PC-9 (cell line): ENCODE data around the gene DEUP1. TPM values are rescaled to one million over a fixed set of nuclear protein-coding genes. Genes with fewer than 3 reads are reported as not detected.

Source experiments
- BruUV-seq: library from RNA; stranded (reverse); fragments of 400-500 nt; replicated peaks from 2 replicates; lab custom pipeline; 2021; lab: Mats Ljungman, UMichigan
- CTCF ChIA-PET: fragments of 300-600 bp; sonication (Branson Sonifier 250); formaldehyde crosslinking; loops from one replicate; lab custom pipeline; 2022; ENCODE audit warnings: antibody characterized with exemption; lab: Charles Lee
- POLR2A ChIA-PET: fragments of 300-600 bp; sonication (Branson Sonifier 250); formaldehyde crosslinking; loops from one replicate; lab custom pipeline; 2022; ENCODE audit warnings: antibody characterized with exemption; ENCODE audit not compliant: unreplicated experiment; lab: Charles Lee
- DNase-seq, 2 experiments: peaks; one replicate each; pipeline versions ENCODE4 v3.0.0 to v3.0.0-alpha.2; 2015 to 2022; ENCODE audit warnings: mixed read lengths in 1 of 2
- H2AFZ ChIP-seq: fragments of 200-600 bp; sonication (generic); 2 replicates; pipeline ENCODE4 v1.8.1; 2017; ENCODE audit warnings: antibody characterized with exemption
- H3F3A ChIP-seq: fragments of 200-600 bp; sonication (generic); 2 replicates; pipeline ENCODE4 v1.8.1; 2017; ENCODE audit warnings: antibody characterized with exemption, mild to moderate bottlenecking, low read depth; ENCODE audit not compliant: insufficient read depth
- H3K27ac ChIP-seq: fragments of 200-600 bp; sonication (generic); 2 replicates; pipeline ENCODE4 v1.6.1; 2016; ENCODE audit warnings: mixed run types
- H3K27me3 ChIP-seq: fragments of 200-600 bp; sonication (generic); 2 replicates; pipeline ENCODE4 v1.6.1; 2016; ENCODE audit warnings: low read depth, mixed run types; ENCODE audit not compliant: insufficient read depth
- H3K36me3 ChIP-seq: fragments of 200-600 bp; sonication (generic); 2 replicates; pipeline ENCODE4 v1.6.1; 2016; ENCODE audit warnings: low read depth, mixed run types
- H3K4me1 ChIP-seq: fragments of 200-600 bp; sonication (generic); replicated peaks from 2 replicates; pipeline ENCODE4 v1.6.1; 2016; ENCODE audit warnings: mixed run types; ENCODE audit not compliant: insufficient read depth
- H3K4me2 ChIP-seq: fragments of 200-600 bp; sonication (generic); 2 replicates; pipeline ENCODE4 v1.6.1; 2017; ENCODE audit warnings: mixed run types
- H3K4me3 ChIP-seq: fragments of 200-600 bp; sonication (generic); 2 replicates; pipeline ENCODE4 v1.6.1; 2016; ENCODE audit warnings: mixed run types
- H3K79me2 ChIP-seq: fragments of 200-600 bp; sonication (generic); 2 replicates; pipeline ENCODE4 v1.6.1; 2017; ENCODE audit warnings: low read depth, mixed run types
- H3K9me2 ChIP-seq: fragments of 200-600 bp; sonication (generic); 2 replicates; pipeline ENCODE4 v1.8.1; 2017; ENCODE audit warnings: mild to moderate bottlenecking; ENCODE audit not compliant: insufficient read depth
- H3K9me3 ChIP-seq: fragments of 200-600 bp; sonication (generic); 2 replicates; pipeline ENCODE4 v1.8.1; 2016; ENCODE audit warnings: low read depth; ENCODE audit not compliant: insufficient read depth
- H4K20me1 ChIP-seq: fragments of 200-600 bp; sonication (generic); 2 replicates; pipeline ENCODE4 v1.8.1; 2017; ENCODE audit not compliant: insufficient read depth
- CTCF ChIP-seq: fragments of 200-600 bp; sonication (generic); conservative IDR thresholded peaks from 2 replicates; pipeline ENCODE4 v1.6.1; 2017; ENCODE audit warnings: mixed run types, antibody characterized with exemption, mild to moderate bottlenecking, moderate library complexity
- EZH2 ChIP-seq: fragments of 200-600 bp; sonication (generic); IDR thresholded peaks from 2 replicates; pipeline ENCODE4 v1.8.0; 2017; ENCODE audit warnings: antibody characterized with exemption, low read depth
- intact Hi-C: fragments of 100-400 bp; cut with micrococcal nuclease; formaldehyde crosslinking; loops from one replicate; pipeline ENCODE4 v1.10.0; 2022; ENCODE audit not compliant: unreplicated experiment
- total RNA-seq: library from RNA; stranded (reverse); gene quantifications from 2 replicates; pipeline ENCODE4 v1.2.3, GENCODE V29; 2021

DEUP1 gene
- total RNA-seq, 1 experiment from 2014 or later: not detected

- Histone ChIP-seq H3K9me3 (no peaks in the 10 kb centered on the region), H3K4me3 (no peak overlapping the region), H3K79me2 (no peaks in the 10 kb centered on the region), H3K4me2 (no peak overlapping the region), H4K20me1 (no peaks in the 10 kb centered on the region), H3K4me1 (0 out of 2 replicates have a peak, but pooled peaks cover under 1% of the 10 kb centered on the region), H3F3A (no peaks in the 10 kb centered on the region), H3K9me2 (no peaks in the 10 kb centered on the region), H2AFZ (no peak overlapping the region), H3K27ac (no peak overlapping the region), H3K36me3 (no peaks in the 10 kb centered on the region), H3K27me3 (no peaks in the 10 kb centered on the region)
- ChIA-PET CTCF (no interaction called here), POLR2A (no interaction called here)
- BruUV-seq: no TSS peak
- no peak for TF ChIP-seq CTCF
- TF ChIP-seq EZH2: no peak
- intact Hi-C loops: no loop called here
- DNase-seq: no peak
Observed at GRCh38 chr11:93482556-93482955, 152.0 kb downstream of the DEUP1 start.

- no peak for DNase-seq
- H3K4me1 ChIP-seq: no peaks in the 10 kb centered on the region
- H3K9me3 ChIP-seq: no peaks in the 10 kb centered on the region
- no peaks in the 10 kb centered on the region for H3K79me2 ChIP-seq
- intact Hi-C loops: no loop called here
- H3K4me2 ChIP-seq: no peak overlapping the region
- H3K27ac ChIP-seq: no peak overlapping the region
- POLR2A ChIA-PET: no interaction called here
- H3K9me2 ChIP-seq: no peaks in the 10 kb centered on the region
- no peak for TF ChIP-seq EZH2
- TF ChIP-seq CTCF: no peak
- no peaks in the 10 kb centered on the region for H3K36me3 ChIP-seq
- H3K4me3 ChIP-seq: no peak overlapping the region
- H3F3A ChIP-seq: no peaks in the 10 kb centered on the region
- H2AFZ ChIP-seq: no peak overlapping the region
- CTCF ChIA-PET: no interaction called here
- no peaks in the 10 kb centered on the region for H3K27me3 ChIP-seq
- no TSS peak for BruUV-seq
- H4K20me1 ChIP-seq: no peaks in the 10 kb centered on the region
Observed at GRCh38 chr11:93484716-93485115, 154.2 kb downstream of the DEUP1 start.

GRCh38 chr11:93485983-93486382, 155.4 kb downstream of the DEUP1 start:
- ChIA-PET POLR2A (no interaction called here), CTCF (no interaction called here)
- Histone ChIP-seq H3F3A (no peaks in the 10 kb centered on the region), H3K27me3 (no peaks in the 10 kb centered on the region), H3K79me2 (no peaks in the 10 kb centered on the region), H3K9me3 (no peaks in the 10 kb centered on the region), H3K4me3 (no peak overlapping the region), H3K27ac (no peak overlapping the region), H4K20me1 (no peaks in the 10 kb centered on the region), H3K4me1 (no peaks in the 10 kb centered on the region), H3K36me3 (no peaks in the 10 kb centered on the region), H2AFZ (no peak overlapping the region), H3K4me2 (no peak overlapping the region), H3K9me2 (no peaks in the 10 kb centered on the region)
- TF ChIP-seq EZH2 (no peak), CTCF (no peak)
- no TSS peak for BruUV-seq
- no peak for DNase-seq
- intact Hi-C loops: no loop called here
